HepG2 (cell line): Measurements from ENCODE around the gene TSPAN18. TPM values are rescaled to one million over a fixed set of nuclear protein-coding genes. Genes with fewer than 3 reads are reported as not detected.

Experiments
- ATAC-seq: fragments of 200-7000 bp; cut with Tn5 transposase; 3 replicates; pipeline ENCODE4 v1.9.1; 2020; ENCODE audit warnings: mild to moderate bottlenecking, moderate library complexity
- BruUV-seq: library from RNA; stranded (reverse); fragments of 400-500 nt; replicated peaks from 2 replicates; lab custom pipeline; 2021; lab: Mats Ljungman, UMichigan
- CTCF ChIA-PET: fragments of 300-600 bp; formaldehyde crosslinking; extraction: SDS; loops from one replicate; lab custom pipeline; 2021; ENCODE audit warnings: low total read pairs, inconsistent platforms, low intra/inter-chr PET ratio; lab: Yijun Ruan, JAX
- POLR2A ChIA-PET: fragments of 350-600 bp; sonication (Branson Sonifier 250); formaldehyde crosslinking; loops from one replicate; lab custom pipeline; 2020; ENCODE audit warnings: antibody characterized with exemption, inconsistent platforms; lab: Yijun Ruan, JAX
- DNase-seq: peaks from one replicate; pipeline ENCODE4 v3.0.0-alpha.2; 2015; ENCODE audit warnings: low spot score
- FAIRE-seq: peaks from 3 replicates; lab custom pipeline; 2011; peaks lifted over from hg19 to GRCh38; lab: Jason Lieb, UNC
- H2AFZ ChIP-seq: one replicate; pipeline ENCODE4 v1.6.1; 2011; ENCODE audit warnings: low read length, inconsistent platforms
- H3K27ac ChIP-seq: fragments of 300-600 bp; 3 replicates; pipeline ENCODE4 v1.8.0; 2011; ENCODE audit warnings: mixed run types, mild to moderate bottlenecking, mixed read lengths, low read length, inconsistent platforms; ENCODE audit not compliant: insufficient read depth; ENCODE audit errors: extremely low read length
- H3K27me3 ChIP-seq, 2 experiments: fragments of 200-600 bp in 1 of 2; 2 replicates in 1 of 2; 3 replicates in 1 of 2; pipeline versions ENCODE4 v1.6.0 to v1.8.0; 2011; ENCODE audit warnings: low read length in 2 of 2, mild to moderate bottlenecking in 2 of 2, moderate library complexity in 2 of 2, inconsistent platforms in 1 of 2; ENCODE audit not compliant: insufficient read depth in 2 of 2, control insufficient read depth in 1 of 2
- H3K36me3 ChIP-seq, 2 experiments: fragments of 200-600 bp in 1 of 2; replicated peaks in 1 of 2; 2 replicates in 1 of 2; 3 replicates in 1 of 2; pipeline versions ENCODE4 v1.5.1 to v1.8.0; 2011; ENCODE audit warnings: low read length in 2 of 2, inconsistent platforms in 1 of 2; ENCODE audit not compliant: insufficient read depth in 2 of 2, control insufficient read depth in 1 of 2
- H3K4me1 ChIP-seq: 2 replicates; pipeline ENCODE4 v1.5.1; 2012; ENCODE audit warnings: low read length, inconsistent platforms; ENCODE audit not compliant: insufficient read depth
- H3K4me2 ChIP-seq: 2 replicates; pipeline ENCODE4 v1.6.0; 2011; ENCODE audit warnings: low read depth, low read length, inconsistent platforms
- H3K4me3 ChIP-seq, 3 experiments: fragments of 200-600 bp in 1 of 3; sonication (generic), shearing (Covaris generic) in 1 of 3; replicated peaks in 1 of 3; 2 replicates each; pipeline ENCODE4 v1.5.1; 2011 to 2016; ENCODE audit warnings: low read length in 3 of 3, inconsistent platforms in 2 of 3, low read depth in 2 of 3, mild to moderate bottlenecking in 2 of 3, control low read depth in 1 of 3, mixed read lengths in 1 of 3; ENCODE audit not compliant: insufficient read depth in 1 of 3
- H3K79me2 ChIP-seq: one replicate; pipeline ENCODE4 v1.6.1; 2011; ENCODE audit warnings: low read length, inconsistent platforms; ENCODE audit not compliant: insufficient read depth
- H3K9ac ChIP-seq: 2 replicates; pipeline ENCODE4 v1.6.0; 2011; ENCODE audit warnings: mild to moderate bottlenecking, low read depth, low read length, inconsistent platforms; ENCODE audit not compliant: insufficient read depth
- H3K9me3 ChIP-seq: 2 replicates; pipeline ENCODE4 v1.5.1; 2012; ENCODE audit warnings: mild to moderate bottlenecking, low read length
- H4K20me1 ChIP-seq: 2 replicates; pipeline ENCODE4 v1.6.0; 2011; ENCODE audit warnings: inconsistent platforms, mild to moderate bottlenecking, low read length, moderate library complexity; ENCODE audit not compliant: insufficient read depth
- AGO1 ChIP-seq: fragments of 200-400 bp; formaldehyde crosslinking; IDR thresholded peaks from 2 replicates; pipeline ENCODE4 v1.6.1; 2017; ENCODE audit warnings: mild to moderate bottlenecking, low read depth, low read length, moderate library complexity; ENCODE audit not compliant: poor library complexity, severe bottlenecking
- CENPX ChIP-seq: sonication (generic); formaldehyde crosslinking; IDR thresholded peaks from 2 replicates; pipeline ENCODE4 v1.9.0; 2021; ENCODE audit warnings: mild to moderate bottlenecking, missing genetic modification reagents, moderate library complexity
- HINFP ChIP-seq: sonication (generic); formaldehyde crosslinking; IDR thresholded peaks from 2 replicates; pipeline ENCODE4 v1.4.0; 2020; ENCODE audit warnings: low read depth, mild to moderate bottlenecking, missing genetic modification reagents
- KLF9 ChIP-seq: IDR thresholded peaks from 2 replicates; pipeline ENCODE4 v1.6.1; 2016; ENCODE audit warnings: low read depth
- PAXIP1 ChIP-seq: sonication (generic); formaldehyde crosslinking; conservative IDR thresholded peaks from 2 replicates; pipeline ENCODE4 v1.4.0; 2020; ENCODE audit warnings: mild to moderate bottlenecking, missing genetic modification reagents, moderate library complexity
- PRMT3 ChIP-seq: sonication (generic); formaldehyde crosslinking; IDR thresholded peaks from 2 replicates; pipeline ENCODE4 v1.8.1; 2022; ENCODE audit warnings: low read depth, mild to moderate bottlenecking, moderate library complexity, missing genetic modification reagents, borderline replicate concordance
- ZBTB39 ChIP-seq: sonication (generic); formaldehyde crosslinking; IDR thresholded peaks from 2 replicates; pipeline ENCODE4 v1.5.0; 2020; ENCODE audit warnings: missing genetic modification reagents
- ZNF564 ChIP-seq: sonication (generic); formaldehyde crosslinking; IDR thresholded peaks from 2 replicates; pipeline ENCODE4 v1.8.1; 2023; ENCODE audit warnings: mild to moderate bottlenecking, missing genetic modification reagents
- ZNF768 ChIP-seq: sonication (generic); formaldehyde crosslinking; IDR thresholded peaks from 2 replicates; pipeline ENCODE4 v1.4.0; 2020; ENCODE audit warnings: missing genetic modification reagents
- ZSCAN9 ChIP-seq: IDR thresholded peaks from 2 replicates; pipeline ENCODE4 v1.6.1; 2016; ENCODE audit warnings: borderline replicate concordance
- WGBS: methylation state at CpG from one replicate; pipeline ENCODE4 v1.1.6; 2017; ENCODE audit warnings: low lambda C conversion rate; 5-methylcytosine and 5-hydroxymethylcytosine counted together
- in situ Hi-C: cut with HindIII; loops from 2 replicates; pipeline ENCODE4 v1.10.0; 2017; ENCODE audit warnings: low pct_unique_long_range_greater_than_20kb; ENCODE audit not compliant: extremely low pct_ligation_motif_present
- intact Hi-C: fragments of 100-400 bp; cut with micrococcal nuclease; formaldehyde crosslinking; loops from one replicate; pipeline ENCODE4 v1.10.0; 2022; ENCODE audit not compliant: unreplicated experiment
- polyA plus RNA-seq, 8 experiments: library from polyadenylated mRNA; depleted of rRNA in 3 of 8; stranded (reverse) in 7 of 8; unstranded in 1 of 8; fragments of >200 nt; fragmentation: Illumina TruSeq in 4 of 8; extraction: Trizol in 4 of 8; gene quantifications; 2 replicates each; pipeline versions ENCODE4 v1.2.1 to v1.2.3, GENCODE V29; 2011 to 2016; ENCODE audit warnings: low read depth in 4 of 8, missing spikeins in 1 of 8, mixed read lengths in 1 of 8; ENCODE audit not compliant: insufficient read depth in 1 of 8
- total RNA-seq, 5 experiments: library from RNA; depleted of rRNA; stranded (reverse); fragments of >200 nt; fragmentation: Illumina TruSeq; extraction: Trizol; gene quantifications; 2 replicates each; pipeline ENCODE4 v1.2.3, GENCODE V29; 2016; ENCODE audit warnings: low read depth in 1 of 5
- TF ChIP-seq, protein P1 (sequence below): sonication (generic); formaldehyde crosslinking; IDR thresholded peaks from 2 replicates; pipeline ENCODE4 v1.5.0; 2020; ENCODE audit warnings: missing genetic modification reagents
- TF ChIP-seq, protein P2 (sequence below): sonication (generic); formaldehyde crosslinking; IDR thresholded peaks from 2 replicates; pipeline ENCODE4 v1.5.0; 2020; ENCODE audit warnings: missing genetic modification reagents

Gene TSPAN18
- total and polyA plus RNA-seq, 2 of the 13 experiments (the other 11 are each of a cell fraction or from before 2014, with no cell fraction given), result not detected

- TF ChIP-seq HINFP (CRISPR knock-in tag) (peak; percentile 98), PAXIP1 (CRISPR knock-in tag) (no peak), AGO1 (no peak)
Observed at GRCh38 chr11:44775366-44775984, 48.7 kb downstream of the TSPAN18 start (continued).

- no peak overlapping the region for H3K4me2 ChIP-seq
- DNase-seq (no peak), ATAC-seq (no peak), FAIRE-seq (no peak)
- no peaks in the 10 kb centered on the region for H4K20me1 ChIP-seq
- no peaks in the 10 kb centered on the region for H3K27me3 ChIP-seq
- POLR2A ChIA-PET, result no interaction called here
- no peaks in the 10 kb centered on the region for H3K79me2 ChIP-seq
- intact Hi-C loops (loop anchor here (5.0 kb wide), 1 partner anchor 154 kb away; no protein-coding TSS in a partner anchor), in situ Hi-C loops (no loop called here)
- WGBS, result 21% methylated on average over 4 of the region's 7 CpGs
- CTCF ChIA-PET, result interaction anchor here (1.3 kb wide), 1 partner anchor 154 kb away, joined by 4 read pairs; no protein-coding TSS in a partner anchor
- no peak overlapping the region for H3K9ac ChIP-seq
- no peak overlapping the region for H3K4me3 ChIP-seq
- H2AFZ ChIP-seq, result no peak overlapping the region
- no TSS peak for BruUV-seq
- H3K4me1 ChIP-seq, result no peaks in the 10 kb centered on the region
- H3K27ac ChIP-seq, result no peak overlapping the region
- no peaks in the 10 kb centered on the region for H3K9me3 ChIP-seq
- no peaks in the 10 kb centered on the region for H3K36me3 ChIP-seq
- no peak for TF ChIP-seq KLF9 (CRISPR knock-in tag)
- TF ChIP-seq PRMT3 (CRISPR knock-in tag), result no peak
- no peak for TF ChIP-seq ZSCAN9 (CRISPR knock-in tag)
- TF ChIP-seq, protein P1, sequence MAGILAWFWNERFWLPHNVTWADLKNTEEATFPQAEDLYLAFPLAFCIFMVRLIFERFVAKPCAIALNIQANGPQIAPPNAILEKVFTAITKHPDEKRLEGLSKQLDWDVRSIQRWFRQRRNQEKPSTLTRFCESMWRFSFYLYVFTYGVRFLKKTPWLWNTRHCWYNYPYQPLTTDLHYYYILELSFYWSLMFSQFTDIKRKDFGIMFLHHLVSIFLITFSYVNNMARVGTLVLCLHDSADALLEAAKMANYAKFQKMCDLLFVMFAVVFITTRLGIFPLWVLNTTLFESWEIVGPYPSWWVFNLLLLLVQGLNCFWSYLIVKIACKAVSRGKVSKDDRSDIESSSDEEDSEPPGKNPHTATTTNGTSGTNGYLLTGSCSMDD (CRISPR knock-in tag), result no peak
- TF ChIP-seq CENPX, result no peak
- no peak for TF ChIP-seq ZNF564 (CRISPR knock-in tag)
- TF ChIP-seq, protein P2, sequence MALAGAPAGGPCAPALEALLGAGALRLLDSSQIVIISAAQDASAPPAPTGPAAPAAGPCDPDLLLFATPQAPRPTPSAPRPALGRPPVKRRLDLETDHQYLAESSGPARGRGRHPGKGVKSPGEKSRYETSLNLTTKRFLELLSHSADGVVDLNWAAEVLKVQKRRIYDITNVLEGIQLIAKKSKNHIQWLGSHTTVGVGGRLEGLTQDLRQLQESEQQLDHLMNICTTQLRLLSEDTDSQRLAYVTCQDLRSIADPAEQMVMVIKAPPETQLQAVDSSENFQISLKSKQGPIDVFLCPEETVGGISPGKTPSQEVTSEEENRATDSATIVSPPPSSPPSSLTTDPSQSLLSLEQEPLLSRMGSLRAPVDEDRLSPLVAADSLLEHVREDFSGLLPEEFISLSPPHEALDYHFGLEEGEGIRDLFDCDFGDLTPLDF (CRISPR knock-in tag), result no peak
- no peak for TF ChIP-seq ZBTB39 (CRISPR knock-in tag)
- no peak for TF ChIP-seq ZNF768 (CRISPR knock-in tag)
Observed at GRCh38 chr11:44775985-44776446, 49.3 kb downstream of the TSPAN18 start.
